Prostate gland (tissue), 2 donors: Measurements from ENCODE around the gene THSD4.

Experiments
- CTCF ChIP-seq, 4 experiments: fragments of 200-600 bp in 2 of 4; fragments of 450-650 bp in 2 of 4; sonication (generic) in 2 of 4; IDR thresholded peaks; 1 replicate in 3 of 4; 2 replicates in 1 of 4; pipeline ENCODE4 v1.5.1; 2016 to 2019; ENCODE audit warnings: antibody characterized with exemption in 4 of 4, mild to moderate bottlenecking in 2 of 4, moderate library complexity in 2 of 4
- POLR2AphosphoS5 ChIP-seq: sonication (generic); formaldehyde crosslinking; IDR thresholded peaks from one replicate; pipeline ENCODE4 v1.6.1; 2017; ENCODE audit warnings: antibody characterized with exemption

- TF ChIP-seq CTCF (IDR thresholded peaks at IDR 0.05) (no peak), POLR2AphosphoS5 (no peak)
Observed at GRCh38 chr15:71674354-71674753, 559.1 kb downstream of the THSD4 start.
